ENCODE data around the gene ANKS1A. TPM values are rescaled to one million over a fixed set of nuclear protein-coding genes. Genes with fewer than 3 reads are reported as not detected.

ANKS1A gene
- total RNA-seq, 2 donors from 2014 or later, result 34.9 to 36.4 TPM

GRCh38 chr6:34947561-34947960 lies 58.5 kb downstream of the ANKS1A start:
- Histone ChIP-seq H3K4me3 (ENCODE audit: low read length) (no peak overlapping the region), H3K9ac (ENCODE audit: extremely low read depth, low read length, poor library complexity, severe bottlenecking) (no peak overlapping the region), H3K36me3 (ENCODE audit: control insufficient read depth, insufficient read depth, low read length) (peaks cover 4% of the 10 kb centered on the region), H3K4me1 (ENCODE audit: control insufficient read depth, insufficient read depth, low read length) (no peaks in the 10 kb centered on the region), H3K27ac (ENCODE audit: low read depth, low read length) (no peak overlapping the region), H3K9me3 (ENCODE audit: control insufficient read depth, low read length) (no peaks in the 10 kb centered on the region), H3K27me3 (ENCODE audit: control insufficient read depth, insufficient read depth, low read length, poor library complexity, severe bottlenecking) (no peaks in the 10 kb centered on the region)
- peaks cover 14% of the 10 kb centered on the region for H3K36me3 Mint-ChIP-seq (ENCODE audit: low read depth)
- no peak overlapping the region for H3K4me3 Mint-ChIP-seq
- H3K27me3 Mint-ChIP-seq (ENCODE audit: insufficient read depth), result no peaks in the 10 kb centered on the region
- H3K27ac Mint-ChIP-seq, result no peak overlapping the region
- H3K9me3 Mint-ChIP-seq, result peaks cover 3% of the 10 kb centered on the region
- H3K4me1 Mint-ChIP-seq, result peaks cover 17% of the 10 kb centered on the region
- no peak for TF ChIP-seq CTCF (conservative IDR thresholded peaks at IDR 0.05)
- WGBS, 2 experiments (ENCODE audit: insufficient coverage in 1 of 2, insufficient read length in 1 of 2), result 100% methylated on average over 1 of the region's 1 CpG
- no peak for DNase-seq

- 87 to 88% methylated on average over 1 to 3 of the region's 3 CpGs for WGBS, 2 experiments (ENCODE audit: insufficient coverage in 1 of 2, insufficient read length in 1 of 2)
- H3K9me3 Mint-ChIP-seq, result no peaks in the 10 kb centered on the region
- H3K27ac ChIP-seq (ENCODE audit: low read depth, low read length), result no peak overlapping the region
- H3K27me3 ChIP-seq (ENCODE audit: control insufficient read depth, insufficient read depth, low read length, poor library complexity, severe bottlenecking), result no peaks in the 10 kb centered on the region
- no peak overlapping the region for H3K9ac ChIP-seq (ENCODE audit: extremely low read depth, low read length, poor library complexity, severe bottlenecking)
- no peak overlapping the region for H3K4me3 Mint-ChIP-seq
- no peak overlapping the region for H3K27ac Mint-ChIP-seq
- no peaks in the 10 kb centered on the region for H3K9me3 ChIP-seq (ENCODE audit: control insufficient read depth, low read length)
- no peak overlapping the region for H3K4me3 ChIP-seq (ENCODE audit: low read length)
- no peaks in the 10 kb centered on the region for H3K36me3 ChIP-seq (ENCODE audit: control insufficient read depth, insufficient read depth, low read length)
- DNase-seq, result no peak
- TF ChIP-seq CTCF (conservative IDR thresholded peaks at IDR 0.05), result no peak
- H3K4me1 Mint-ChIP-seq, result peaks cover 27% of the 10 kb centered on the region
- H3K36me3 Mint-ChIP-seq (ENCODE audit: low read depth), result peaks cover 5% of the 10 kb centered on the region
- no peaks in the 10 kb centered on the region for H3K4me1 ChIP-seq (ENCODE audit: control insufficient read depth, insufficient read depth, low read length)
- H3K27me3 Mint-ChIP-seq (ENCODE audit: insufficient read depth), result no peaks in the 10 kb centered on the region
These were observed 60.6 kb downstream of the ANKS1A start for GRCh38 chr6:34949636-34950035.

GRCh38 chr6:34950849-34951248 lies 61.8 kb downstream of the ANKS1A start:
- Histone ChIP-seq H3K9ac (ENCODE audit: extremely low read depth, low read length, poor library complexity, severe bottlenecking) (no peak overlapping the region), H3K4me1 (ENCODE audit: control insufficient read depth, insufficient read depth, low read length) (no peaks in the 10 kb centered on the region), H3K27ac (ENCODE audit: low read depth, low read length) (no peak overlapping the region), H3K36me3 (ENCODE audit: control insufficient read depth, insufficient read depth, low read length) (no peaks in the 10 kb centered on the region), H3K27me3 (ENCODE audit: control insufficient read depth, insufficient read depth, low read length, poor library complexity, severe bottlenecking) (no peaks in the 10 kb centered on the region), H3K9me3 (ENCODE audit: control insufficient read depth, low read length) (no peaks in the 10 kb centered on the region), H3K4me3 (ENCODE audit: low read length) (no peak overlapping the region)
- TF ChIP-seq CTCF (conservative IDR thresholded peaks at IDR 0.05), result no peak
- H3K9me3 Mint-ChIP-seq, result no peaks in the 10 kb centered on the region
- no peak overlapping the region for H3K4me3 Mint-ChIP-seq
- H3K36me3 Mint-ChIP-seq (ENCODE audit: low read depth), result no peaks in the 10 kb centered on the region
- 92 to 100% methylated on average over 3 of the region's 5 CpGs for WGBS, 2 experiments (ENCODE audit: insufficient coverage in 1 of 2, insufficient read length in 1 of 2)
- no peaks in the 10 kb centered on the region for H3K27me3 Mint-ChIP-seq (ENCODE audit: insufficient read depth)
- peak overlapping the region; percentile 2 for H3K27ac Mint-ChIP-seq
- peaks cover 27% of the 10 kb centered on the region for H3K4me1 Mint-ChIP-seq
- DNase-seq, result no peak

Measured in endodermal cell (in vitro differentiated cells).